HG03558 (cell line): ENCODE data around the gene NOTCH2.

Experiments
- ATAC-seq: cut with Tn5 transposase; IDR thresholded peaks from one replicate; pipeline ENCODE4 v1.9.1; 2021; ENCODE audit warnings: moderate number of reproducible peaks; ENCODE audit not compliant: unreplicated experiment; ENCODE audit errors: extremely low read depth

The NOTCH2 gene

DNA sequence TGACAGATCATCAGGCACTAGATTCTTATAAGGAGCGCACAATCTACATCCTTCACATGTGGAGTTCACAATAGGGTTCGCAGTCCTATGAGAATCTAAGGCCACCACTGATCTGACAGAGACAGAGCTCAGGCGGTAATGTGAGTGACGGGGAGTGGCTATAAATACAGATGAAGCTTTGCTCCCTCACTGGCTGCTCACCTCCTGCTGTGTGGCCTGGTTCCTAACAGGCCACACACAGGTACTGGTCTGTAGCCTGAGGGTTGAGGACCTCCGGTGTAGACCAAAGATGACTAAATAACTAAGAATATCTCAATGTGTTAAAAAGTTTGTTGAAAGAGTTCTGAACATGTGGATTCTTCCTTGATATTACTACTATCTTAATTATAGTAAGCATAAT lies 117.0 kb downstream of the NOTCH2 start:
- no peak for ATAC-seq

DNA sequence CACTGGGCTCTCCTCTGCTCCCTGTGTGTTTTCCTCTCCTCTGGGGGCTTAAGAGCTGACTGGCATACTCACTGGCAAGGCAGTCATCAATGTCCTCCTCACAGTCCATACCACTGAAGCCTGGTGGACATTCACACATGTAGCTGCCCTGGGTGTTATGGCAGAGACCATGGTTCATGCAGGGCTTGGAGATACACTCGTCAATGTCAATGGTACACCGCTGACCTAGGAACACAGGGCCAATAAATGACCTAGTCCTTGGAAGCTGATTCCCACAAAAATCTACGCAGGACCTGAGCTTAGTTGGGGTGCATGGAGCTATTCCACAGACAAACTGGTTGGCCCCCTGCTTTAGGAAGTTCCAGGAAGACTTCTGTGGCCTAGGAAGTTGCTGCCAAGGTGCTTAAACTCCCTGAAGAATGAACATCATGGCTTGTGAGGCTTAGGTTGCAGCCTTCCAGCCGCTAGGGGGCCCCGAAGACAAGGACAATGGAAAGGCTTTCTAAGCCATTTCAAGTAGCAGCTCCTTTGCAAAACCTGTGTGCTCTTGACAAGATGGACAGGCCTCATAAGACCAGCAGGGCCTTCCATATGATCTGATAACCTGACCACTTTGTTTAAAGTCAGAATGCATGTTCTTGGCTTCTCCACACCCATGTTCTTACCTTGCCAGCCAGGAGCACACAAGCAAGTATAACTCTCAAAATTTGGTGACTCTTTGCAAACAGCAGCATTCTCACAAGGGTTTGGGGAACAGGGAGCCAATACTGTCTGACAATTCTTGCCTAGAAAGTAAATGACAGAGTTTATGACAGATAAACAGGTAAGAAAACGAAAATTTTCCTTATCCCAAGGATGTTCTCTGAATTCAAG lies 120.9 kb downstream of the NOTCH2 start:
- ATAC-seq: no peak

DNA sequence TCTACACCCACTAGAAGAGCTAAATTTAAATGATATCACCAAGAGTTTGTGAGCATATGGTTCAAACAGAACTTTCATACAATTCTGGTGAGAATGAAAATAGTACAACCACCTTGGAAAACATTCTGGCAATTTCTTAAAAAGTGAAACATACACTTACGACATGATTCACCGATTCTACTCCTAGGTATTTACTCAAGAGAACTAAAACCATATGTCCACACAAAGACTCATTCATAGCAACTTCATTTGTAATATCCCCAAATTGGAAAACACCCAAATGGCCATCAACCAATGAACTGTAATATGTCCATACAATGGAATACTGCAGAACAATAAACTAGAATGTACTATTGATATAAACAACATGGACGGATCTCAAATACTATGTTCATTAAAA lies 122.0 kb downstream of the NOTCH2 start:
- no peak for ATAC-seq

DNA sequence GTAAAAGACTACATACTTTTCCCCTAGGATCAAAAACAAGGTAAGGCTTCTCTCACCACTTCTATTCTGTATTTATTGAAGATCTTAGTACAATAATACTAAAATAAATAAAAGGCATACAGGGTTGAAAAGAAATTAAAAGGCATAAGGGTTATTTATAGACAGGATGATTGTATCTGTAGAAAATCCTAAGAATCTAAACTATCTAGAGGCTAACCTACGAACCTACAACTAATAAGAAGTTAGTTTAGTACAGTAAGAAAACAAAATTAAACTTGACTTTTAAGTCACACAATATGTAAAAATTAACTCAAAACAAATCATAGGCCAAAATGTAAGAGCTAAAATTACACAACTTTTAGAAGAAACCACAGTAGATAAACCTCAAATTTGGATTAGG lies 122.7 kb downstream of the NOTCH2 start:
- no peak for ATAC-seq

DNA sequence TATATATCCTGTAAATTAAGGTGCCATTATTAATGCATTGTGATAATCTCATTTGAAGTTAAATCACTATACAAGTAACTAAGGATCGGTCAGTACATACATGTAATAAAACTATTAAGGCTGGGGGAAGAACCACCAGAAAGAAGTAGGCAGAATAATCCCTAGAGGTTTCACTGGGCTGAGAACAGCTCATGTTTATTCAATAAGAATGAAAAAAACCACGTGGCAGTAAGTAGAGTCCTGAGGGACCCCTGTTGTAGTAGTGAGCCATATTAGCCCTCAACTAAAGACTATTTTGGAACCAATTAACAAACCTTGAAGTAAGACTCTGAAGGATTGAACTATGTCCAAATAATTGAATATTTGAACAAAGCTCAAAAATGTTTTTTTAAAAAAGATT lies 126.2 kb downstream of the NOTCH2 start:
- no peak for ATAC-seq

DNA sequence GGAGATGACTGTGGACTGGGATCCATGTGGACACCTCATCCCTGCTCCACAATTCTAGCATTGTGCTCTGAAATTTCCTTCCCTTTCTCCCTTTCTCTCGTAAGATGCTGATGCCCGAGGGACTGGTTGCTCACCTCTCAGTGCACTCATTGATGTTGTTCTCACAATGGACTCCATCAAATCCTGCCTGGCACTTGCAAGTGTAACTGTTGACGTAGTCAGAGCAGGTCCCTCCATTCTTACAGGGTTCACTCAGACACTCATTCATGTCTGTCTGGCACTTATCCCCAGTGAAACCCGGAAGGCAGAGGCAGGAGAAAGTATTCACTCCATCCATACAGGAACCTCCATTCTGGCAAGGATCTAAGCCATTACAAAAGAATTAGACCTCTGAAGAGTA lies 128.1 kb downstream of the NOTCH2 start:
- no peak for ATAC-seq

DNA sequence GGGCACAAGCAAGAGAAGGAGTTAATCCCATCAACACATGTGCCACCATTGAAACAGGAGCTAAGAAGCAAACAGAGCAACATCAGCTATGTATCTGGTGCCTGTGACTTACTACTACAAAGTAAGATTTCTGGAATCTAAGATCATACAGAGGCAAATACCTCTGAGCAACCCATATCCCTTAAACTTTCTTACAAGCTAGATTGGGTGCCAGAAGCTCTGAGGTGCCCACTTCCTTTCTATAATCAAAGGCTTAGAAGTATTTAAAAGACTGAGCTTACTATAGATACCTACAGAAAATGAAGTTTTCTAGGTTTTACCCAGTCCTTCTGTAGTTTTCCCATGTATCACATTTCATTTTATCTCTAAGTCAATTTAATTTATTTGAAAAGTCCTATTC lies 128.8 kb downstream of the NOTCH2 start:
- no peak for ATAC-seq

DNA sequence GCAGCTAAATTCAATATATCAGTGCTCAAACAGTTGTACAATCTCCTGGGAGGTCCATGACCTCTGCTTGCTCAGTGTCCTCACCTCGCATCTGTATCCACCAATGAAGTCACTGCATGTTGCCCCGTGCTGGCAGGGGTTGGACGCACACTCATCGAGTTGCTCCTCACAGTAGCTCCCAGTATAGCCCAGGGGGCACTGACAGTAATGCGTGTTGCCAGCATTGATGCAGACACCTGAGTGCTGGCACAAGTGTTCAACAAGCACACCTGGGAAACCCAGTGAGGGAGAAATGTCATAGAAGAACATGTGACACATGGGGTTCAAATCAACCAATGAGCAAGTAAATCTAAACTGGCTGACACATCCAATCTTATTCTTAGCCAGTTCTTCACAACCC lies 132.3 kb downstream of the NOTCH2 start:
- no peak for ATAC-seq

DNA sequence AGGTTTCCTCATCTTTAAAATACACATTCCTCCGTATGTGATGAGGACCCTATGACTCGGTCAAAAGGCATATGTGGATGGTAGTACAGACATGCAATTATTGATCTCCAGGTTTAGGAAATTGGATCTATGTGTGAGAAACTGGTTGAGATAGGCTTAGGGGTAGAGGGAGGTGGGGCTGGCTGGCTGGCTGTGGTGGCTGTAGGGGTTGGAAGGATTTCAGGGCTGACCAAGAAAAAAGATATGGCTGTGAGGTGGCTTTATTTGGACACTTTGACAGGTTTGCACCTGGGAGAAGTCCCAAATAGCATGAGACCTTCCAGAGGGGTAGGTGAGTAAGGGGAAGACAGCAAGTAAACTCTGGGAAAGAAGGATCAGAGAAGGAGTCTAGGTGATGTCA lies 133.5 kb downstream of the NOTCH2 start:
- no peak for ATAC-seq

DNA sequence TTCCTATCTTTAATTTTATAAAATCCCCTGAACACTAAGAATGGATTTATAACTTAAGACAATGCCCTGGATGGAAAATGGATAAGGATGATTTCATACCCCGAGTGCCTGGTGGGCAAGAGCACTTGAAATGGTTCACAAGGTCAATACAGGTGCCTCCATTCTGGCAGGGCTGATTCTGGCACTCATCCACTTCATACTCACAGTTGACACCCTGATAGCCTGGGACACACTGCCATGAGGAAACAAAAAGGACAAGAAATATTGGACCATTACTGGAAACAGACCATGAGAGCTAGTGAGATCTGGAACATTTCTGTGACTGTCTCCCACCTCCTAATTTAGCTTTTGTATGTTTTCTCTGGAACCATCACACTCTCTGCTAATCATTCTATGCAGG lies 134.1 kb downstream of the NOTCH2 start:
- ATAC-seq: no peak

DNA sequence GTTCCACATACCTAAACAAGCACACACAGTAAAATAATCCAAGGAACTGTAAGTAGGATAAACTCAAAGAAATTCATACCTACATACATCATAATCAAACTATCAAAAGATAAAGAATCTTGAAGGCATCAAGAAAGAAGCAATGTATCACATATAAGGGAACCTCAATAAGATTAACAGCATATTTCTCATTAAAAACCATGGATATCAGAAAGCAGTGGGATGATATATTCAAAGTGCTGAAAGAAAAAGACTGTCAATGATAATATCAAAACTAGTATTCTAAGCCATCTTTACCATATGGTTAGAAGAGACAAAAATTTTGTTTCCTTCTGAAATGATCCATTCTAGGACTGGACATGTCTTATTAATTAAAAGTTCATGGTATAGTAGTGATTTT lies 136.1 kb downstream of the NOTCH2 start:
- ATAC-seq: no peak

DNA sequence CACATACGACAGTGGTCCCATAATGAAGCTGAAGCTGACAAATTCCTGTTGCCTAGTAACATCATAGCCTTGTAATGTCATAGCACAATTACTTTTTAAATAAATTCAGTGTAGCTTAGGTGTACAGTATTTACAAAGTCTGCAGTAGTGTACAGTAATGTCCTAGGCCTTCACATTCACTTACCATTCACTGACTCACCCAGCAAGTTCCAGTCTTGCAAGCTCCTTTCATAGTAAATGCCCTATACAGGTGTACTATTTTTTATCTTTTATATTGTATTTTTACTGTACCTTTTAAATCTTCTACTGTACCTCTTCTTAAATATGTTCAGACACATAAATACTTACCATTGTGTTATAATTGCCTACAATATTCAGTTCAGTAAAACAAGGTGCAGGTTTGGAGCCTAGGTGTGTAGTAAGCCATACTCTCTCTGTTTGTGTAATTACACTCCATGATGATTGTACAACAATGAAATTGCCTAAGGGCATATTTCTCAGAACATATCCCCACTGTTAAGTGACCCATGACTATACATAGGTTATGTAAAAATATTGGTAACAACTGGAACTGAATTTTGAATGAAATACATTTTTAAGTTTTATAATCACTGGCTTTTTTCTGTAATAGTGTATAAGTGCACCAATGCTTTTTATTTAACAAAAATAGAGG lies 139.7 kb downstream of the NOTCH2 start:
- no peak for ATAC-seq

DNA sequence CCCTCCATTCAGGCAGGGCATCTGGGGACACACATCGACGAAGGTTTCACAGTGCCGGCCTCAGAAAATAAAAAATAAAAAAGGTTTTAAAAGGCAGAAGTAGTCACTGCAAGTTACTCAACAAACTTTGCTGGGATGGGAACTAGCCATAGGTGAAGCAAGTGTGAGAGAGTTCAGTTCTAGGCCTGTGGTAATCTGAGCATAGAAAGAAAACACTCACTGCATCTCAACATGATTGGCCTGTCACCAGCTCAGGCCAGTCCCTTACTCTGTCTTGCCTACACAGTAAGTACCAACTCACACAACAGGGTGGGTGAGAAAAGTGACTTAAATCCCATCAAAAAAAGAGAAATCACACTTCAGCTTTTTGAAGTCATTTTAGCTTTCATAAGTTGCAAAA lies 142.9 kb downstream of the NOTCH2 start:
- ATAC-seq: no peak

DNA sequence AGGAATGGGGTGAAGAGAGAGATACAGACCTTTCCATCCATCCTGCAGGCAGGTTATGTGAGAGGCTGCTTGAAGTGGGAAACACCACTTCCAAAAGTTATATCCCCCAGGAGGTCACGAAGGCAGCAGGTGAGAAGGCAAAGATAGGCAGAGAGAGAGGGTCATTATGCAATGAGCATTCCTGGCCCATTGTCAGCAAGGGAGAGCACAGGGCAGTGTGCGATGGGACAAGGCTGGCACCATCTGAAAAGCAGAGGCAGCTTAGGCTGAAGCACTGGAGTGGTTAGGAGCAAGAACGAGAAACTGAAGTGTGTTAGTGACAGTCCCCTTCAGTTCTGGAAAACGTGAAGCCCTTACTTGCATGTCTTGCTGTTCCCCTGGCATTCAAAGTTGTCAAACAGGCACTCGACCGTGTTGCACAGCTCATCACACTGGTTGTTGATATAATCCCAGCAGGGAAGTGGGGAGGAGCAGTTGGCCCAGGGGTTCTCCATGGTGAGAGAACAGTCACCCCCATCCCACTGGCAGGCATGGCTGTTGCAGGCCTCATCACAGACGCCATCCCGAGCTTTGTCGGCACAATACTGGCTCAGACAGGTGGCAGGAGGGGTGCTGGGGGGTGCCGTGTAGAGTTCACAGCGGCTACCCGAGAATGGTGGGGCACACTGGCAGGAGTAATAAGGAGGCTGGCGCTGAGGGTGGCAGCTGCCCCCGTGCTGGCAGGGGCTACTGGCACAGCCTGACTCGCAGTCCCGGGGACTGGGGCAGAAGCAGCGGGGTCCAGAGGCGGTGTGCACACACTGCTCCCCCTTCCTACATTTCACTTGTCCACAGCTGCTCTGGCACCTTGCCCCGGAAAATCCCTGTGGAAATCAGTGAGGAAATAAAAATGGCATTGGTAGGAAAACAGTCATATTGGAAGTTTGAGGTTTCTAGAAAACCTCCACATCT lies 144.2 kb downstream of the NOTCH2 start:
- ATAC-seq: no peak

DNA sequence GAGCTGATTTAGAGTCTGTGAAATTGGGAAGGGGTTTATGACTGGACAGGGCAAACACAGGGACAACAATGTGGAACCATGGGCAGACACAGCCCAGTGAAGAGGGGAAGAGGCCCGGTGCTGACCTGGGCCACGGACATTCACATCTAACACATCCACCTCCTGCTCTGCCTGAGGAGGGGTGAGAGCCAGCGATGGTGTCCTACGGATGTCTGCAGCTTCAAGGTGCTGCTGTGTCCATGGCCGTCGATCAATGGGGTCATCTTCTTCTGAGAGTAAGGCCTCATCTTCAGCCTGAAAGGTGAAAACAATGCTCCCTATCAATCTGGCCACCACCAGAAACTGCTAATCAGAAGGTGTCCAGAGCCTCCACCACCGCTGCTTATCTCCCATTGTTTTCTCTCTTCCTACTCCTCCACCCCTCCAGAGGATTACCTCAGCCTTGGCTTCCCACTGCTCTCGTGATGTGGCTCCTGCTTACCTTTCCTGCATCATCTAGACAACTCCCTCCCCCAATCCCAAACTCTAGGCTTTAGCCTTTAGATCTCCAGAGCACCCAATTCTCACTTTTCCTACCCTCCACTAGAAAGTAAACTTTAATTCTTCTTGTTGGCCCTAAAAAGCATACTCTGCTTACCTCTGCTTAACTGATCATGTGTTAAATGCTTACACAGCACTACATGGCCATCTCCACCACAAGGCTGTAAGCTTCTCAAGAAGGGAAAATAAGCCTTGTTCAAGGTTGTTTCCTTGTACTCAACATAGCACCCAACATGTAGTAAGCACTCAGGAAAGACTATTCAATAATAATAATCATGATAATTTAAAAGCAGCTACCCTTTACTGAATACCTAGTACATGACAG lies 149.1 kb downstream of the NOTCH2 start:
- ATAC-seq: no peak

DNA sequence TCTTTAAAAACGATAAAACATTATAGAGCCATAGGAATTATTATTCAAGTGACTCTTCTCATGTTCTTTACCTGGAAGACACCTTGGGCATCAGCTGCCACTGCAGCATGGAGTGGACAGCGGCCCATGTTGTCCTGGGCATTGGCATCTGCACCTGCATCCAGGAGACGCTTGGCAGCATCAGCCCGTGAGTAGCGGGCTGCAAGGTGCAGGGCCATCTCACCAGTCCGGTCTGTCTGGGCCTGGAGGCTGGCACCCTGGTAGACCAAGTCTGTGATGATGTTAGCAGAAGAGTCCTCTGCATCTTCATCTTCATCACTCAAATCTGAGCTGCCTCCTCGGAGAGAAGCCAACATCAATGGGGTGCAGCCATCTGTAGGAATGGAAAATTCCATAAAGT lies 150.2 kb downstream of the NOTCH2 start:
- ATAC-seq: no peak

DNA sequence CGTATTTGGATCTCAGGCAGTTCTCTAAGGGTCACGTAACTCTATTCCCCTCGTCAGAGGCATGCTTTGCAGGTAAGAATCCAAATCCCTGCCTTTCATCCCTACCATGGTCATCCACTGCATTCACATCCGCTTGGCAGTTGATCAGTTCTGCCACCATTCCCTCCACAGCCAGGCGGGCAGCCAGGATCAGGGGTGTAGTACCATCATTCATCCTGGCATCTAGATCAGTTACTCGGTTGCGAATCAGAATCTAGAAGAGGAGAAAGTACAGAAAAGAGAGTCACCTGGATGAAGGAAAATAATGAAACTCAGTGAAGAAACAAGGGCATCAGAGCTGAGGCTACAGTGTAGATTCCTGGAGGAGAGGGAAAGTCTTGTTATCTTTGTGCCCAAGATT lies 151.2 kb downstream of the NOTCH2 start:
- no peak for ATAC-seq

DNA sequence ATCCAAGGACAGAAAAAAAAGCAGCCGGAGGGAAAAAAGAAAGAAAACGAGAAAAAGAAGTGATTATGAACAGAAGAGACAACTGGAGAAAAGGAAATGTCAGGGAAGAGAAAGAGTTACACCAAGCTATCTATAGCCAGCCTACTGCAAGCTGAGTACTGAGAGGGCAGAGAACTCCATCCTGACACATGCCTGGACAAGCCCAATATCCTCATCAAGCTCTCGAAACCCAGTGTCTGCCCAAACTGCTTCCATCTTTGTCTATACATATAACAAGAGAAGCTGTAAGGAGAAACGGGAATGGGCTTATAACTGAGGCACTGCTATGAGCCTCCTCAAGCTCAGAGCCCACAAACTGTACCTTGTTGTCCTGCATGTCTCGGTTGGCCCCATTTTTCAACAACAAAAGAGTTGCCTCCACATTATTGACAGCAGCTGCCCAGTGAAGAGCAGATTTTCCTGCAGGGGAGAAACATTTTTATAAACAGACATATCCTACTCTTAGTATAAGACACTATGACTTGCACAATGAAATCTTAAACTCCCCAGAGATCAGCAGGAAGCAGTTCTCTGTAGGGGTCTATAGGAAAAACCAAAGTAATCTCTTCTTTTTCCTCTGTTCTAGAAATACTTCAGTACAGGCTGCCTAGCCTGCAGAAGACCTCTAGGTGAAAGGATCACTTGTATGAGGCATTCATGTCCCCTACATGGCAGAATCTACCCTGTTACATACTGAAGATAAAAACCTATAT lies 152.0 kb downstream of the NOTCH2 start:
- ATAC-seq: no peak

DNA sequence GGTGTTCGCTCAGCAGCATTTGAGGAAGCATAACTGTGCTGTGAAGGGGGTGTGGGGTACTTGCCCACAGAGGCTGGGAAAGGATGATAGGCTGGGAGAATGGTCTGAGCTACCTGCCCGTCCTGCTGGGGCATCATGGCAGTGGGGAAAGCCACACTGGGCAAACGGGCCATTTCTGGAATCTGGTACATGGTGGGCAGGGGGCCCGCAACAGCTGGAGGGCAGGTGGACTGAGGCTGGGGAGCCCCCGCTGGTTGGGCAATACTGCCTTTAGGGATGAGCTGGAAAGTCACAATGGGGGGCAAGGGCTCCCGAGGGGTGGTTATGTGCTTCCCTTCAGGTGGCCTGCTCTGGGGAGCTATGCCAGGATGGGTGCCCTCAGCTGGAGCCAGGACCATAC lies 153.9 kb downstream of the NOTCH2 start:
- no peak for ATAC-seq
